SK-N-SH (cell line): ENCODE measurements around the gene VMP1. TPM values are rescaled to one million over a fixed set of nuclear protein-coding genes. Genes with fewer than 3 reads are reported as not detected.
A peak's percentile ranks its signal among the peaks of the same experiment; 100 is the strongest.

Experiments
- CTCF ChIA-PET: fragments of 300-600, 350-600 bp; formaldehyde crosslinking; extraction: SDS; loops from one replicate; lab custom pipeline; 2021; lab: Yijun Ruan, JAX
- POLR2A ChIA-PET: fragments of 350-600 bp; sonication (Branson Sonifier 250); formaldehyde crosslinking; extraction: SDS; loops from one replicate; lab custom pipeline; 2020; ENCODE audit warnings: antibody characterized with exemption, inconsistent platforms; lab: Yijun Ruan, JAX
- DNase-seq: peaks from one replicate; pipeline ENCODE4 v3.0.0; 2012
- H2AFZ ChIP-seq: fragments of 200-600 bp; sonication (generic); 2 replicates; pipeline ENCODE4 v1.8.1; 2016; ENCODE audit warnings: antibody characterized with exemption, mild to moderate bottlenecking, low read depth
- H3F3A ChIP-seq: fragments of 200-600 bp; sonication (generic); replicated peaks from 2 replicates; pipeline ENCODE3; 2016; ENCODE audit warnings: antibody characterized with exemption, mild to moderate bottlenecking; ENCODE audit not compliant: insufficient read depth
- H3K27ac ChIP-seq, 2 experiments: fragments of 200-500 bp in 1 of 2; fragments of 200-600 bp in 1 of 2; sonication (Bioruptor generic) in 1 of 2; sonication (generic), shearing (Covaris generic) in 1 of 2; 2 replicates each; pipeline versions ENCODE4 v1.5.1 to v1.6.1; 2014 to 2016; ENCODE audit warnings: low read depth in 2 of 2, inconsistent platforms in 1 of 2, low read length in 1 of 2, mild to moderate bottlenecking in 1 of 2, mixed read lengths in 1 of 2
- H3K27me3 ChIP-seq: fragments of 200-600 bp; sonication (generic), shearing (Covaris generic); 2 replicates; pipeline ENCODE4 v1.6.1; 2016; ENCODE audit warnings: mixed run types; ENCODE audit not compliant: insufficient read depth
- H3K36me3 ChIP-seq, 2 experiments: fragments of 200-500 bp in 1 of 2; fragments of 200-600 bp in 1 of 2; sonication (Bioruptor generic) in 1 of 2; sonication (generic) in 1 of 2; replicated peaks in 1 of 2; 2 replicates each; pipeline versions ENCODE3 to v1.5.1; 2014 to 2016; ENCODE audit warnings: low read length in 1 of 2, mild to moderate bottlenecking in 1 of 2; ENCODE audit not compliant: insufficient read depth in 2 of 2, control insufficient read depth in 1 of 2
- H3K4me1 ChIP-seq, 2 experiments: fragments of 200-500 bp in 1 of 2; fragments of 200-600 bp in 1 of 2; sonication (Bioruptor generic) in 1 of 2; sonication (generic), shearing (Covaris generic) in 1 of 2; 2 replicates each; pipeline versions ENCODE4 v1.5.1 to v1.6.1; 2014 to 2016; ENCODE audit warnings: low read depth in 1 of 2, low read length in 1 of 2, mixed run types in 1 of 2; ENCODE audit not compliant: insufficient read depth in 2 of 2, control insufficient read depth in 1 of 2
- H3K4me2 ChIP-seq: fragments of 200-600 bp; sonication (generic), shearing (Covaris generic); 2 replicates; pipeline ENCODE4 v1.6.1; 2017; ENCODE audit warnings: mixed run types
- H3K4me3 ChIP-seq, 2 experiments: fragments of 200-500 bp in 1 of 2; fragments of 200-600 bp in 1 of 2; sonication (Bioruptor generic) in 1 of 2; sonication (generic), shearing (Covaris generic) in 1 of 2; 2 replicates each; pipeline versions ENCODE4 v1.5.1 to v1.8.1; 2014 to 2016; ENCODE audit warnings: low read depth in 2 of 2, inconsistent platforms in 1 of 2, low read length in 1 of 2, mild to moderate bottlenecking in 1 of 2, mixed read lengths in 1 of 2, moderate library complexity in 1 of 2
- H3K79me2 ChIP-seq: fragments of 200-600 bp; sonication (generic); 2 replicates; pipeline ENCODE4 v1.8.1; 2017; ENCODE audit warnings: mild to moderate bottlenecking; ENCODE audit not compliant: insufficient read depth
- H3K9ac ChIP-seq: fragments of 200-600 bp; sonication (generic); 2 replicates; pipeline ENCODE4 v1.6.1; 2017; ENCODE audit warnings: mixed run types
- H3K9me2 ChIP-seq: fragments of 200-600 bp; sonication (generic); 2 replicates; pipeline ENCODE4 v1.6.1; 2017; ENCODE audit warnings: mixed run types
- H3K9me3 ChIP-seq: fragments of 200-600 bp; sonication (generic); 2 replicates; pipeline ENCODE4 v1.6.1; 2017; ENCODE audit warnings: mixed run types, mild to moderate bottlenecking, moderate library complexity
- H4K20me1 ChIP-seq: fragments of 200-600 bp; sonication (generic); 2 replicates; pipeline ENCODE4 v1.6.1; 2017; ENCODE audit warnings: mild to moderate bottlenecking, mixed run types; ENCODE audit not compliant: insufficient read depth
- ELF1 ChIP-seq: IDR thresholded peaks from 2 replicates; pipeline ENCODE4 v1.4.0; 2012
- EZH2phosphoT487 ChIP-seq: fragments of 200-600 bp; sonication (generic); IDR thresholded peaks from 2 replicates; pipeline ENCODE4 v1.6.1; 2017; ENCODE audit warnings: low read depth, mixed run types, mild to moderate bottlenecking, antibody characterized with exemption, moderate library complexity, borderline replicate concordance
- FOSL2 ChIP-seq: IDR thresholded peaks from 2 replicates; pipeline ENCODE4 v1.4.0; 2012; ENCODE audit warnings: low read depth, mild to moderate bottlenecking, moderate library complexity, borderline replicate concordance
- FOXJ3 ChIP-seq: sonication (generic); formaldehyde crosslinking; IDR thresholded peaks from 2 replicates; pipeline ENCODE4 v1.5.1; 2020; ENCODE audit warnings: mild to moderate bottlenecking, missing genetic modification reagents
- FOXM1 ChIP-seq: IDR thresholded peaks from 2 replicates; pipeline ENCODE4 v1.4.0; 2012; ENCODE audit warnings: low read depth, mild to moderate bottlenecking
- JUND ChIP-seq: IDR thresholded peaks from 2 replicates; pipeline ENCODE4 v1.4.0; 2012
- NFIC ChIP-seq: IDR thresholded peaks from 2 replicates; pipeline ENCODE4 v1.4.0; 2012; ENCODE audit warnings: borderline replicate concordance
- PBX3 ChIP-seq: IDR thresholded peaks from 2 replicates; pipeline ENCODE4; 2012
- POLR2AphosphoS5 ChIP-seq: IDR thresholded peaks from 2 replicates; pipeline ENCODE4 v1.6.1; 2012; ENCODE audit warnings: low read depth, low read length
- RFX5 ChIP-seq: IDR thresholded peaks from 2 replicates; pipeline ENCODE4 v1.6.1; 2012; ENCODE audit warnings: mild to moderate bottlenecking, improper control_type of control experiment, low read length
- RXRA ChIP-seq: IDR thresholded peaks from 2 replicates; pipeline ENCODE4 v1.4.0; 2012; ENCODE audit warnings: low read depth, mild to moderate bottlenecking, borderline replicate concordance
- SIN3A ChIP-seq: IDR thresholded peaks from 2 replicates; pipeline ENCODE4 v1.6.1; 2012; ENCODE audit warnings: low read depth, mild to moderate bottlenecking, low read length, moderate library complexity, borderline replicate concordance
- TAF1 ChIP-seq: IDR thresholded peaks from 2 replicates; pipeline ENCODE4 v1.6.1; 2012; ENCODE audit warnings: low read depth, mild to moderate bottlenecking, low read length, moderate library complexity, borderline replicate concordance
- WGBS: methylation state at CpG from one replicate; pipeline ENCODE4 v1.1.6; 2017; ENCODE audit warnings: low lambda C conversion rate; 5-methylcytosine and 5-hydroxymethylcytosine counted together
- polyA plus RNA-seq, 3 experiments: library from polyadenylated mRNA; depleted of rRNA; stranded (reverse); fragments of >200 nt; gene quantifications; 2 replicates each; pipeline ENCODE4 v1.2.3, GENCODE V29; 2012
- TF ChIP-seq, protein P1 (sequence below): IDR thresholded peaks from 2 replicates; pipeline ENCODE4 v1.4.0; 2012; ENCODE audit warnings: low read depth, borderline replicate concordance
- TF ChIP-seq, protein P2 (sequence below): IDR thresholded peaks from 2 replicates; pipeline ENCODE4 v1.6.1; 2012; ENCODE audit warnings: mild to moderate bottlenecking, low read depth, low read length, moderate library complexity

The VMP1 gene
- polyA plus RNA-seq, 1 of the 3 experiments (the other 2 are of a cell fraction): 169 TPM

DNA sequence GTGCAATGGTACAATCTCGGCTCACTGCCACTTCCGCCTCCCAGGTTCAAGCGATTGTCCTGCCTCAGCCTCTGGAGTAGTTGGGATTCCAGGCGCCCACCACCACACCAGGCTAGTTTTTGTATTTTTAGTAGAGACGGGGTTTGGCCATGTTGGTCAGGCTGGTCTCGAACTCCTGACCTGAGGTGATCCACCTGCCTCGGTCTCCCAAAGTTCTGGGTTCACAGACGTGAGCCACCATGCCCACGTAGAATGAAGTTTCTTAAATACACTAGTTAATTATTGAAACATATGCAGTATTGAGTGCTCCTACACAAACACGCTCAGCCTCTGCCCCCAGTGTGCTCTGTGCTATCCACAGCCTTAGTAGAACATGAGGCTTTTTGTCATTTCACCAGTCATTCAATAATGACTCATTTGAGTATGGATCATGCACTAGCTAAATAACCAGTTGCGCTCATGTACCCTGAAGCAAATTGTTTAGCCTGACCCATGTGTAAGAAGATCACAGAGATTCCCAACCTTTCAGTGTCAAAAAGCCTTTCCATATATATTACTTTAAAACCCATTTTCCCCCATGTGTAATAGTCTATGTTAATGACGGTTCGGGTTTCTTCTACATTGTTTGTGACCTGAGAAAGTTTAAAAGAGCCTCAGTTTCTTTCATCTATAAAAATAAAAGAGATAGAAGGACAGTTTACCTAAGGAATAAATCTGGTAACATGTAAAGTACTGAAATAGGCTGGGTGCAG lies 135.6 kb downstream of the VMP1 start:
- Histone ChIP-seq H3K9me2 (no peaks in the 10 kb centered on the region), H3K9me3 (no peaks in the 10 kb centered on the region), H3K79me2 (peaks cover 46% of the 10 kb centered on the region), H3K4me2 (peak overlapping the region; percentile 79), H3K36me3 (peaks cover 27 to 45% of the 10 kb centered on the region in 2 experiments), H4K20me1 (peaks cover 54% of the 10 kb centered on the region), H3K27me3 (no peaks in the 10 kb centered on the region), H3K4me3 (peak overlapping the region; percentile 53 to 93; a peak in 3 of 4 replicates), H3F3A (peaks cover 92% of the 10 kb centered on the region), H2AFZ (no peak overlapping the region), H3K4me1 (peaks cover 4 to 20% of the 10 kb centered on the region in 2 experiments; a peak in 3 of 4 replicates), H3K27ac (peak overlapping the region; percentile 68 to 100), H3K9ac (peak overlapping the region; percentile 100)
- POLR2A ChIA-PET: no interaction called here
- no peak for TF ChIP-seq EZH2phosphoT487
- peak; percentile 87 for TF ChIP-seq SIN3A
- TF ChIP-seq, protein P1, sequence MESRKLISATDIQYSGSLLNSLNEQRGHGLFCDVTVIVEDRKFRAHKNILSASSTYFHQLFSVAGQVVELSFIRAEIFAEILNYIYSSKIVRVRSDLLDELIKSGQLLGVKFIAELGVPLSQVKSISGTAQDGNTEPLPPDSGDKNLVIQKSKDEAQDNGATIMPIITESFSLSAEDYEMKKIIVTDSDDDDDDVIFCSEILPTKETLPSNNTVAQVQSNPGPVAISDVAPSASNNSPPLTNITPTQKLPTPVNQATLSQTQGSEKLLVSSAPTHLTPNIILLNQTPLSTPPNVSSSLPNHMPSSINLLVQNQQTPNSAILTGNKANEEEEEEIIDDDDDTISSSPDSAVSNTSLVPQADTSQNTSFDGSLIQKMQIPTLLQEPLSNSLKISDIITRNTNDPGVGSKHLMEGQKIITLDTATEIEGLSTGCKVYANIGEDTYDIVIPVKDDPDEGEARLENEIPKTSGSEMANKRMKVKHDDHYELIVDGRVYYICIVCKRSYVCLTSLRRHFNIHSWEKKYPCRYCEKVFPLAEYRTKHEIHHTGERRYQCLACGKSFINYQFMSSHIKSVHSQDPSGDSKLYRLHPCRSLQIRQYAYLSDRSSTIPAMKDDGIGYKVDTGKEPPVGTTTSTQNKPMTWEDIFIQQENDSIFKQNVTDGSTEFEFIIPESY: no peak
- no peak for TF ChIP-seq FOXJ3 (CRISPR knock-in tag)
- peak; percentile 62; the same call in 1 of the 2 replicates for TF ChIP-seq TAF1
- peak; percentile 66 for TF ChIP-seq PBX3
- TF ChIP-seq POLR2AphosphoS5: peak; percentile 94
- TF ChIP-seq RXRA: 0 out of 2 replicates have a peak, but pooled peaks have one; percentile 30
- TF ChIP-seq FOSL2: peak; percentile 85
- TF ChIP-seq FOXM1: 0 out of 2 replicates have a peak, but pooled peaks have one; percentile 24
- 0 out of 2 replicates have a peak, but pooled peaks have one; percentile 14 for TF ChIP-seq NFIC
- TF ChIP-seq ELF1: 0 out of 2 replicates have a peak, but pooled peaks have one; percentile 30
- TF ChIP-seq RFX5: no peak
- TF ChIP-seq, protein P2, sequence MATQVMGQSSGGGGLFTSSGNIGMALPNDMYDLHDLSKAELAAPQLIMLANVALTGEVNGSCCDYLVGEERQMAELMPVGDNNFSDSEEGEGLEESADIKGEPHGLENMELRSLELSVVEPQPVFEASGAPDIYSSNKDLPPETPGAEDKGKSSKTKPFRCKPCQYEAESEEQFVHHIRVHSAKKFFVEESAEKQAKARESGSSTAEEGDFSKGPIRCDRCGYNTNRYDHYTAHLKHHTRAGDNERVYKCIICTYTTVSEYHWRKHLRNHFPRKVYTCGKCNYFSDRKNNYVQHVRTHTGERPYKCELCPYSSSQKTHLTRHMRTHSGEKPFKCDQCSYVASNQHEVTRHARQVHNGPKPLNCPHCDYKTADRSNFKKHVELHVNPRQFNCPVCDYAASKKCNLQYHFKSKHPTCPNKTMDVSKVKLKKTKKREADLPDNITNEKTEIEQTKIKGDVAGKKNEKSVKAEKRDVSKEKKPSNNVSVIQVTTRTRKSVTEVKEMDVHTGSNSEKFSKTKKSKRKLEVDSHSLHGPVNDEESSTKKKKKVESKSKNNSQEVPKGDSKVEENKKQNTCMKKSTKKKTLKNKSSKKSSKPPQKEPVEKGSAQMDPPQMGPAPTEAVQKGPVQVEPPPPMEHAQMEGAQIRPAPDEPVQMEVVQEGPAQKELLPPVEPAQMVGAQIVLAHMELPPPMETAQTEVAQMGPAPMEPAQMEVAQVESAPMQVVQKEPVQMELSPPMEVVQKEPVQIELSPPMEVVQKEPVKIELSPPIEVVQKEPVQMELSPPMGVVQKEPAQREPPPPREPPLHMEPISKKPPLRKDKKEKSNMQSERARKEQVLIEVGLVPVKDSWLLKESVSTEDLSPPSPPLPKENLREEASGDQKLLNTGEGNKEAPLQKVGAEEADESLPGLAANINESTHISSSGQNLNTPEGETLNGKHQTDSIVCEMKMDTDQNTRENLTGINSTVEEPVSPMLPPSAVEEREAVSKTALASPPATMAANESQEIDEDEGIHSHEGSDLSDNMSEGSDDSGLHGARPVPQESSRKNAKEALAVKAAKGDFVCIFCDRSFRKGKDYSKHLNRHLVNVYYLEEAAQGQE: peak; percentile 76
- peak; percentile 81 for TF ChIP-seq JUND
- WGBS: 18% methylated on average over 13 of the region's 13 CpGs
- DNase-seq: no peak
- CTCF ChIA-PET: no interaction called here
